Measurements from ENCODE around the gene KMT2D.

GRCh38 chr12:49030119-49030518, 30.5 kb downstream of the KMT2D start:
- no peak for TF ChIP-seq CTCF (IDR thresholded peaks at IDR 0.05; ENCODE audit: borderline replicate concordance, extremely low read depth, low read length, poor library complexity, severe bottlenecking)
- no peak for TF ChIP-seq EZH2 (IDR thresholded peaks at IDR 0.05; ENCODE audit: borderline replicate concordance, low read depth, low read length, severe bottlenecking)

Measured in DND-41 (cell line).